CD14-positive monocyte (primary cell): ENCODE measurements around the gene SOX9. TPM values are rescaled to one million over a fixed set of nuclear protein-coding genes. Genes with fewer than 3 reads are reported as not detected.

ENCODE experiments used
- DNase-seq, 3 donors: peaks; one replicate each; pipeline ENCODE4 v3.0.0-alpha.2; 2011 to 2022
- H2AFZ ChIP-seq: 2 replicates; pipeline ENCODE4 v1.6.0; 2012; ENCODE audit warnings: mild to moderate bottlenecking, low read depth, low read length, inconsistent platforms; ENCODE audit not compliant: insufficient read depth, poor library complexity, severe bottlenecking
- H3K27ac ChIP-seq, 2 donors: 1 replicate in 1 of 2; 2 replicates in 1 of 2; pipeline ENCODE4 v1.5.1; 2012 to 2013; ENCODE audit warnings: low read length in 2 of 2, control low read depth in 1 of 2, inconsistent platforms in 1 of 2, low read depth in 1 of 2, mild to moderate bottlenecking in 1 of 2
- H3K27me3 ChIP-seq, 2 donors: one replicate each; pipeline versions ENCODE4 v1.6.0 to v1.6.1; 2011 to 2013; ENCODE audit warnings: low read length in 2 of 2; ENCODE audit not compliant: control insufficient read depth in 2 of 2, insufficient read depth in 2 of 2
- H3K36me3 ChIP-seq, 2 donors: replicated peaks in 1 of 2; 1 replicate in 1 of 2; 2 replicates in 1 of 2; pipeline versions ENCODE4 v1.5.1 to v1.6.1; 2012 to 2013; ENCODE audit warnings: low read length in 2 of 2, control low read depth in 1 of 2, inconsistent platforms in 1 of 2, mild to moderate bottlenecking in 1 of 2; ENCODE audit not compliant: insufficient read depth in 2 of 2, control insufficient read depth in 1 of 2
- H3K4me1 ChIP-seq, 2 donors: 1 replicate in 1 of 2; 2 replicates in 1 of 2; pipeline versions ENCODE4 v1.5.1 to v1.6.1; 2012 to 2013; ENCODE audit warnings: low read length in 2 of 2, control low read depth in 1 of 2, inconsistent platforms in 1 of 2, mild to moderate bottlenecking in 1 of 2, moderate library complexity in 1 of 2; ENCODE audit not compliant: insufficient read depth in 2 of 2, control insufficient read depth in 1 of 2
- H3K4me2 ChIP-seq: replicated peaks from 2 replicates; pipeline ENCODE3; 2012; ENCODE audit warnings: low read length, moderate library complexity, mild to moderate bottlenecking; ENCODE audit not compliant: poor library complexity, severe bottlenecking; ENCODE audit errors: extremely low read depth
- H3K4me3 ChIP-seq, 3 experiments: fragments of 200-600 bp in 1 of 3; sonication (generic) in 1 of 3; replicated peaks in 1 of 3; 1 replicate in 2 of 3; 2 replicates in 1 of 3; pipeline ENCODE4 v1.5.1; 2011 to 2013; ENCODE audit warnings: low read length in 3 of 3, mild to moderate bottlenecking in 3 of 3, control low read depth in 2 of 3, low read depth in 2 of 3, inconsistent platforms in 1 of 3, moderate library complexity in 1 of 3
- H3K79me2 ChIP-seq: 2 replicates; pipeline ENCODE4 v1.6.0; 2012; ENCODE audit warnings: mild to moderate bottlenecking, control low read depth, inconsistent platforms, low read length, moderate library complexity; ENCODE audit not compliant: insufficient read depth
- H3K9ac ChIP-seq: 2 replicates; pipeline ENCODE4 v1.6.0; 2017; ENCODE audit warnings: low read length, mild to moderate bottlenecking; ENCODE audit not compliant: insufficient read depth, poor library complexity, severe bottlenecking
- H3K9me3 ChIP-seq, 2 donors: replicated peaks in 1 of 2; 1 replicate in 1 of 2; 2 replicates in 1 of 2; pipeline versions ENCODE4 v1.5.1 to v1.6.1; 2012 to 2013; ENCODE audit warnings: low read length in 2 of 2, control low read depth in 1 of 2; ENCODE audit not compliant: control insufficient read depth in 1 of 2, insufficient read depth in 1 of 2
- H4K20me1 ChIP-seq: 2 replicates; pipeline ENCODE4 v1.6.0; 2012; ENCODE audit warnings: mild to moderate bottlenecking, low read length, control low read depth, moderate library complexity; ENCODE audit not compliant: insufficient read depth
- H3K27ac Mint-ChIP-seq, 7 donors: one replicate each; pipeline ENCODE4 v1.8.0; 2020; ENCODE audit warnings: mild to moderate bottlenecking in 7 of 7, mixed read lengths in 7 of 7, moderate library complexity in 6 of 7, inconsistent platforms in 2 of 7
- H3K27me3 Mint-ChIP-seq, 3 donors: one replicate each; pipeline ENCODE4 v1.8.0; 2021 to 2022; ENCODE audit warnings: low read depth in 3 of 3, mild to moderate bottlenecking in 3 of 3, mixed read lengths in 3 of 3, moderate library complexity in 3 of 3, inconsistent platforms in 1 of 3
- H3K36me3 Mint-ChIP-seq, 2 donors: one replicate each; pipeline ENCODE4 v1.8.0; 2020; ENCODE audit warnings: mixed read lengths in 2 of 2, inconsistent platforms in 1 of 2, mild to moderate bottlenecking in 1 of 2
- H3K4me1 Mint-ChIP-seq: one replicate; pipeline ENCODE4 v1.8.0; 2020; ENCODE audit warnings: mild to moderate bottlenecking, mixed read lengths
- H3K4me3 Mint-ChIP-seq, 2 donors: one replicate each; pipeline ENCODE4 v1.8.0; 2020; ENCODE audit warnings: mild to moderate bottlenecking in 2 of 2, mixed read lengths in 2 of 2, moderate library complexity in 1 of 2
- H3K9me3 Mint-ChIP-seq, 7 donors: one replicate each; pipeline ENCODE4 v1.8.0; 2020 to 2022; ENCODE audit warnings: mixed read lengths in 7 of 7, mild to moderate bottlenecking in 6 of 7, moderate library complexity in 6 of 7, inconsistent platforms in 2 of 7
- WGBS: methylation state at CpG from one replicate; pipeline ENCODE4 v1.1.5; 2013; ENCODE audit warnings: missing lambda C conversion rate; ENCODE audit not compliant: insufficient coverage; 5-methylcytosine and 5-hydroxymethylcytosine counted together
- intact Hi-C, 2 donors: fragments of 100-400 bp; cut with micrococcal nuclease; formaldehyde crosslinking; loops; one replicate each; pipeline versions ENCODE4 v1.15.0 to v1.15.1; 2023
- polyA plus RNA-seq, 3 donors: library from polyadenylated mRNA; depleted of rRNA in 1 of 3; unstranded in 2 of 3; stranded (reverse) in 1 of 3; fragments of 300-500 nt in 2 of 3; fragments of >200 nt in 1 of 3; fragmentation: Illumina TruSeq in 2 of 3; gene quantifications; 1 replicate in 2 of 3; 2 replicates in 1 of 3; pipeline ENCODE4 v1.2.3, GENCODE V29; 2012 to 2021
- TF ChIP-seq, protein P1 (sequence below): fragments of 200-600 bp; IDR thresholded peaks from one replicate; pipeline ENCODE4 v1.8.0; 2022; ENCODE audit warnings: antibody characterized with exemption, mild to moderate bottlenecking

SOX9 gene
- polyA plus RNA-seq, 3 donors: not detected

DNA sequence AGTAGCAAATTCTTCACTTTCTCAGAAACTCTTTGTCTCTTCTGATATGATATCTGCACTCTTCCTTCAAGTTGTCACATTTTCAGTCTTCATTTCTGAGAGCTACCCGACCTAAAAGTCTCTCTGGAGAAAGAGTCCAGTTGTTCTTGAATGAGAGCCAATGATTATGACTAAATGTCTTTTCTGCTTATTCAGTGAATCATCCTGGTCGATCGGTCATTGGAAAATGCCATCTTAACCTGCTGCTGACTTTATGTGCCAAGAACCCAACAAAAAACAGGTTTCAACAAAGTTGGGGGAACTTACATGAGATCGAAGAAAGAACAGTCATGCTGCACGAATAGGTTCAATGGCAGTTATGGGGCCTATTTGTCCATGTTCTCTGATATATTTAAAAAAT is 15.9 kb downstream of the SOX9 start:
- H3K4me3 Mint-ChIP-seq: no peak overlapping the region
- peaks cover 0 to 15% (median 2%) of the 10 kb centered on the region in 7 donors for H3K9me3 Mint-ChIP-seq
- intact Hi-C loops: no loop called here
- Histone ChIP-seq H3K4me2 (no peak overlapping the region), H3K4me3 (no peak overlapping the region), H3K27ac (no peak overlapping the region), H3K9me3 (no peaks in the 10 kb centered on the region), H3K36me3 (no peaks in the 10 kb centered on the region), H3K4me1 (no peaks in the 10 kb centered on the region), H3K9ac (no peak overlapping the region), H3K27me3 (no peaks in the 10 kb centered on the region), H3K79me2 (no peaks in the 10 kb centered on the region), H4K20me1 (no peaks in the 10 kb centered on the region), H2AFZ (no peak overlapping the region)
- 100% methylated on average over 3 of the region's 5 CpGs for WGBS
- DNase-seq: no peak
- H3K27ac Mint-ChIP-seq: no peak overlapping the region
- H3K27me3 Mint-ChIP-seq: peaks cover 0 to 7% (median 0%) of the 10 kb centered on the region in 3 donors
- no peaks in the 10 kb centered on the region for H3K36me3 Mint-ChIP-seq
- H3K4me1 Mint-ChIP-seq: no peaks in the 10 kb centered on the region
- TF ChIP-seq, protein P1, sequence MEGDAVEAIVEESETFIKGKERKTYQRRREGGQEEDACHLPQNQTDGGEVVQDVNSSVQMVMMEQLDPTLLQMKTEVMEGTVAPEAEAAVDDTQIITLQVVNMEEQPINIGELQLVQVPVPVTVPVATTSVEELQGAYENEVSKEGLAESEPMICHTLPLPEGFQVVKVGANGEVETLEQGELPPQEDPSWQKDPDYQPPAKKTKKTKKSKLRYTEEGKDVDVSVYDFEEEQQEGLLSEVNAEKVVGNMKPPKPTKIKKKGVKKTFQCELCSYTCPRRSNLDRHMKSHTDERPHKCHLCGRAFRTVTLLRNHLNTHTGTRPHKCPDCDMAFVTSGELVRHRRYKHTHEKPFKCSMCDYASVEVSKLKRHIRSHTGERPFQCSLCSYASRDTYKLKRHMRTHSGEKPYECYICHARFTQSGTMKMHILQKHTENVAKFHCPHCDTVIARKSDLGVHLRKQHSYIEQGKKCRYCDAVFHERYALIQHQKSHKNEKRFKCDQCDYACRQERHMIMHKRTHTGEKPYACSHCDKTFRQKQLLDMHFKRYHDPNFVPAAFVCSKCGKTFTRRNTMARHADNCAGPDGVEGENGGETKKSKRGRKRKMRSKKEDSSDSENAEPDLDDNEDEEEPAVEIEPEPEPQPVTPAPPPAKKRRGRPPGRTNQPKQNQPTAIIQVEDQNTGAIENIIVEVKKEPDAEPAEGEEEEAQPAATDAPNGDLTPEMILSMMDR: no peak

DNA sequence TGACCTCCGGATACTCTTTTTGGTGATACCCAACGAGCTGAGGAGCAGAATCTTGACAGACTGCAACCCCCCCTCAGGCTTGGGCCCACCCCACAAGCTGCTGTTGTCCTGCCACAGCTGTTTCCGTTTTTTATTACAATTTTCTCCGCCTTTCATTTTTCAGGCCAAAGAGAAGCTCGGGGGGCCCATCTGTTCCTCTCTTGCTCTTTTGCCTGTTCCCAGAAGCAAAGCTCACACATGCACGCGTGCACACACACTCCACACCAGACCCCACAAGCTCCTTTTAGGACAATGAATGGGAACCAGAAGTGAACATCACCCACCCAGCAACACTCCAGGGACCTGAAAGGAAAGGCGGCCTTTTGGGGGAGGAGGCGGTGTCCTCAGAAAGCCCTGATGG is 16.3 kb downstream of the SOX9 start:
- H4K20me1 ChIP-seq: no peaks in the 10 kb centered on the region
- no peaks in the 10 kb centered on the region for H3K4me1 ChIP-seq
- WGBS: 86% methylated on average over 7 of the region's 9 CpGs
- H3K9me3 ChIP-seq: no peaks in the 10 kb centered on the region
- H3K36me3 ChIP-seq: no peaks in the 10 kb centered on the region
- no peaks in the 10 kb centered on the region for H3K79me2 ChIP-seq
- no peak overlapping the region for H3K4me2 ChIP-seq
- TF ChIP-seq, protein P1: no peak
- Mint-ChIP-seq H3K27ac (no peak overlapping the region), H3K36me3 (no peaks in the 10 kb centered on the region), H3K9me3 (peaks cover 0 to 15% (median 2%) of the 10 kb centered on the region in 7 donors), H3K4me3 (no peak overlapping the region), H3K27me3 (peaks cover 0 to 7% (median 2%) of the 10 kb centered on the region in 3 donors), H3K4me1 (no peaks in the 10 kb centered on the region)
- H3K27ac ChIP-seq: no peak overlapping the region
- no peak overlapping the region for H3K4me3 ChIP-seq
- no peaks in the 10 kb centered on the region for H3K27me3 ChIP-seq
- no peak overlapping the region for H3K9ac ChIP-seq
- intact Hi-C loops: no loop called here
- no peak overlapping the region for H2AFZ ChIP-seq
- DNase-seq: no peak
